ENCODE measurements around the gene BPIFB3. TPM values are rescaled to one million over a fixed set of nuclear protein-coding genes. Genes with fewer than 3 reads are reported as not detected.
A peak's percentile ranks its signal among the peaks of the same experiment; 100 is the strongest.
"Not testable (repeated sequence)": the region's sequence is repeated elsewhere in the genome, so short reads cannot be mapped to it uniquely, and the experiment has no call there.

BPIFB3 gene
- total RNA-seq, 1 donor from 2014 or later, result not detected

DNA sequence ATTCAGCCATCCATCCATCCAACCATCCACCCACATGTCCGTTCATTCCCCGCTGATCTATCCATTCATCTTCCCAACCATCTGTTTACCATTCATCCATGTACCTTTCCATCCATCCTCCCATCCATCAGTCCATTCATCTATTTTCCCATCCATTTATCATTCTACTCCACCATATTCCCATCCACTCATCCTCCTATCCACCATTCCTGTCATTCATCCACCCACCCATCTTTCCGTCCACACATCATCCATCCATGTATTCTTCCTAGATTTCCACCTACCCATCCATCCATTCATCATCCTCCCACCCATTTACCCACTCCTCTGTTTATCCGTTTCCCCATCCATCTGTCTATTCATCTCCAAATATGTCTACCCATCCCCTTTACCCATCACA is 15.5 kb upstream of the BPIFB3 start:
- TF ChIP-seq, protein P1, sequence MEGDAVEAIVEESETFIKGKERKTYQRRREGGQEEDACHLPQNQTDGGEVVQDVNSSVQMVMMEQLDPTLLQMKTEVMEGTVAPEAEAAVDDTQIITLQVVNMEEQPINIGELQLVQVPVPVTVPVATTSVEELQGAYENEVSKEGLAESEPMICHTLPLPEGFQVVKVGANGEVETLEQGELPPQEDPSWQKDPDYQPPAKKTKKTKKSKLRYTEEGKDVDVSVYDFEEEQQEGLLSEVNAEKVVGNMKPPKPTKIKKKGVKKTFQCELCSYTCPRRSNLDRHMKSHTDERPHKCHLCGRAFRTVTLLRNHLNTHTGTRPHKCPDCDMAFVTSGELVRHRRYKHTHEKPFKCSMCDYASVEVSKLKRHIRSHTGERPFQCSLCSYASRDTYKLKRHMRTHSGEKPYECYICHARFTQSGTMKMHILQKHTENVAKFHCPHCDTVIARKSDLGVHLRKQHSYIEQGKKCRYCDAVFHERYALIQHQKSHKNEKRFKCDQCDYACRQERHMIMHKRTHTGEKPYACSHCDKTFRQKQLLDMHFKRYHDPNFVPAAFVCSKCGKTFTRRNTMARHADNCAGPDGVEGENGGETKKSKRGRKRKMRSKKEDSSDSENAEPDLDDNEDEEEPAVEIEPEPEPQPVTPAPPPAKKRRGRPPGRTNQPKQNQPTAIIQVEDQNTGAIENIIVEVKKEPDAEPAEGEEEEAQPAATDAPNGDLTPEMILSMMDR (IDR thresholded peaks at IDR 0.05; ENCODE audit: partially characterized antibody, unreplicated experiment), result no peak
- peaks cover 15% of the 10 kb centered on the region for H3K36me3 Mint-ChIP-seq (ENCODE audit: unreplicated experiment)

DNA sequence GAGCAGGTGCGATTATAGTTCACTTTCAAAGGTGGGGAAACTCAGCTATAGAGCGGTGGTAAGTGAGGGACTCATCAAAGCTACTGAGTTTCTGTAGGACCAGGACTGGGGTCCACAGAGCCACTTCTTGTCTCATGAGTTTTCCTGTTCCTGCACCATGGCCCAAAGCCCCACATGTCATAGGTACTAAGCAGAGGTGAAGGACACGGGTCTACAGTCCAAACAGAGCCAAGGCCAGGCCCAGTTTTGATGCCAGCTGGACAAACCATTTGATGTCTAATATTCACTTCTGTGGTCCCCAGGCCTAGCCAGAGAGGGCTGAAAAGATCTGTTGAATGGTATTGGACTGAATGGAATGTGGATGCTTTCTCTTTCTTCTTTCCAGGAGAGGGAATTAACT is 11.3 kb upstream of the BPIFB3 start:
- Mint-ChIP-seq H3K4me3 (ENCODE audit: unreplicated experiment) (no peak overlapping the region), H3K36me3 (ENCODE audit: unreplicated experiment) (peaks cover 33% of the 10 kb centered on the region), H3K27me3 (ENCODE audit: unreplicated experiment) (peaks cover 13% of the 10 kb centered on the region), H3K27ac (ENCODE audit: unreplicated experiment) (no peak overlapping the region), H3K4me1 (ENCODE audit: low read depth, unreplicated experiment) (peaks cover 14% of the 10 kb centered on the region), H3K9me3 (ENCODE audit: unreplicated experiment) (peaks cover 10% of the 10 kb centered on the region)
- DNase-seq, result no peak
- TF ChIP-seq, protein P1 (IDR thresholded peaks at IDR 0.05; ENCODE audit: partially characterized antibody, unreplicated experiment), result no peak

More for the DNA sequence above, 15.5 kb upstream of the BPIFB3 start:
- Mint-ChIP-seq H3K4me3 (ENCODE audit: unreplicated experiment) (no peak overlapping the region), H3K27me3 (ENCODE audit: unreplicated experiment) (peaks cover 10% of the 10 kb centered on the region), H3K9me3 (ENCODE audit: unreplicated experiment) (peaks cover 10% of the 10 kb centered on the region), H3K4me1 (ENCODE audit: low read depth, unreplicated experiment) (peaks cover 14% of the 10 kb centered on the region), H3K27ac (ENCODE audit: unreplicated experiment) (no peak overlapping the region)
- no peak for DNase-seq

DNA sequence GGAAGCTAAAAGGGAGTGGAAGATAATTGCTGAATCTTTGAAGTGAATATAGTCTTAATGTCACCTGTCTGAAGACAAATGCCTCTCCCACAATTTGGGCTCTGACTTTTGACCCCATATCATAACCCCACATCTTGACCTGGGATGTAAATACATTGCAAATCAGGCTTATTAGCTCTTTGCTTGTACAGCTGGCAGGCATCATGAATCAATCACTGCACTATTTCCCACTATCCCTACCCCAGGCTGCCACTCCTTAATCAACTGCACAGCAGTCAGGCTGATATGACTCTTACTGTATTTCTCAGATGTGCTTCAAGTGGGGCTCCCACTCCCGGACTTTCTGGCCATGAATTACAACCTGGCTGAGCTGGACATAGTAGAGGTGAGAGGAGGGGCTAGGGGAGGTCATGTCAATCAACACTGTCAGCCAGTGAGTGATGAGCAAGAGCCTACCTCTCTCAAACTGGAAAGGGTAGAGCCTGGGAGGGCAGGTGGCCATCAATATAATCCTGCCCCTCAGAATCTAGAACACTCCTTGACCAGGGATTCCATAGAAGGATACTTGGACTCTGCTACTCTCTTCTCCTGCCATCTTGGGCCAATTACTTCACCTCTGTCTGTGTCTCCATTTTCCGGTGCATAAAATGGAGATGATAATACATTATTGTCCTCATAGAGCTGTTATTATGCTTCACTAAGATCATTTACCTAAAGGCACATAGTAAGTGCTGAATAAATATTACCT is 10.5 kb upstream of the BPIFB3 start:
- Mint-ChIP-seq H3K9me3 (ENCODE audit: unreplicated experiment) (peaks cover 10% of the 10 kb centered on the region), H3K36me3 (ENCODE audit: unreplicated experiment) (peaks cover 27% of the 10 kb centered on the region), H3K4me3 (ENCODE audit: unreplicated experiment) (no peak overlapping the region), H3K4me1 (ENCODE audit: low read depth, unreplicated experiment) (peaks cover 14% of the 10 kb centered on the region), H3K27ac (ENCODE audit: unreplicated experiment) (peak overlapping the region; percentile 40), H3K27me3 (ENCODE audit: unreplicated experiment) (peaks cover 9% of the 10 kb centered on the region)
- DNase-seq, result no peak
- TF ChIP-seq, protein P1 (IDR thresholded peaks at IDR 0.05; ENCODE audit: partially characterized antibody, unreplicated experiment), result no peak

- no peak for DNase-seq
- Mint-ChIP-seq H3K36me3 (ENCODE audit: unreplicated experiment) (peaks cover 25% of the 10 kb centered on the region), H3K4me3 (ENCODE audit: unreplicated experiment) (no peak overlapping the region), H3K9me3 (ENCODE audit: unreplicated experiment) (peaks cover 8% of the 10 kb centered on the region), H3K27me3 (ENCODE audit: unreplicated experiment) (peaks cover 8% of the 10 kb centered on the region), H3K27ac (ENCODE audit: unreplicated experiment) (no peak overlapping the region), H3K4me1 (ENCODE audit: low read depth, unreplicated experiment) (peaks cover 14% of the 10 kb centered on the region)
- TF ChIP-seq, protein P1 (IDR thresholded peaks at IDR 0.05; ENCODE audit: partially characterized antibody, unreplicated experiment), result no peak
These were observed 9.9 kb upstream of the BPIFB3 start for GRCh38 chr20:33043731-33044181.

DNA sequence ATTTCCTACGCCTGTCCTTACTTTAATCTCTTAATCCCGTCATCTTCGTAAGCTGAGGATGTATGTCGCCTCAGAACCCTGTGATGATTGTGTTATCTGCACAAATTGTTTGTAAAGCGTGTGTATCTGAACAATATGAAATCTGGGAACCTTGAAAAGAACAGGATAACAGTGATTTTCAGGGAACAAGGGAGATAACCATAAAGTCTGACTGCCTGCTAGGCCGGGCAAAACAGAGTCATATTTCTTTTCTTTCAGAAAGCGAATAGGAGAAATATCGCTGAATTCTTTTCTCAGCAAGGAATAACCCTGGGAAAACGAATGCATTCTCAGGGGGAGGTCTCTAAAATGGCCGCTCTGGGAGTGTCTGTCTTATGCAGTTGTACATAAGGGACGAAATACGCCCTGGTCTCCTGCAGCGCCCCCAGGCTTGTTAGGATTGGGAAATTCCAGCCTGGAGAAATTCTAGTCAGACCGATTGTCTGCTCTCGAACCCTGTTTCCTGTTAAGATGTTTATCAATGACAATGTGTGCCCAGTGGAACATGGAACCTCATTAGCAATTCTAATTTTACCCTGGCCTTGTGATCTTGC is 8.5 kb upstream of the BPIFB3 start:
- not testable (repeated sequence) for H3K4me3 Mint-ChIP-seq (ENCODE audit: unreplicated experiment); DNase-seq; H3K27me3 Mint-ChIP-seq (ENCODE audit: unreplicated experiment)
- peaks cover 11% of the 10 kb centered on the region for H3K9me3 Mint-ChIP-seq (ENCODE audit: unreplicated experiment)
- H3K4me1 Mint-ChIP-seq (ENCODE audit: low read depth, unreplicated experiment), result peaks cover 14% of the 10 kb centered on the region
- H3K36me3 Mint-ChIP-seq (ENCODE audit: unreplicated experiment), result peaks cover 25% of the 10 kb centered on the region
- peak overlapping the region; percentile 29 for H3K27ac Mint-ChIP-seq (ENCODE audit: unreplicated experiment)

All from glutamatergic neuron (in vitro differentiated cells).